GM21529 (cell line): Measurements from ENCODE around the gene CKAP2L.
"Not testable (repeated sequence)": the region's sequence is repeated elsewhere in the genome, so short reads cannot be mapped to it uniquely, and the experiment has no call there.

Experiments
- ATAC-seq: cut with Tn5 transposase; IDR thresholded peaks from one replicate; pipeline ENCODE4 v1.9.1; 2021; ENCODE audit not compliant: unreplicated experiment

CKAP2L gene

GRCh38 chr2:112728029-112728362, 36.4 kb downstream of the CKAP2L start:
- no peak for ATAC-seq

GRCh38 chr2:112727276-112728028, 37.0 kb downstream of the CKAP2L start:
- no peak for ATAC-seq

- peak; percentile 83 for ATAC-seq
These were observed 37.8 kb downstream of the CKAP2L start for GRCh38 chr2:112726487-112727190.

GRCh38 chr2:112725545-112726457, 38.6 kb downstream of the CKAP2L start:
- ATAC-seq: peak; percentile 46

GRCh38 chr2:112724591-112725525, 39.6 kb downstream of the CKAP2L start:
- ATAC-seq: no peak

GRCh38 chr2:112723995-112724394, 40.4 kb downstream of the CKAP2L start:
- no peak for ATAC-seq

GRCh38 chr2:112723547-112723940, 40.9 kb downstream of the CKAP2L start:
- ATAC-seq: no peak

GRCh38 chr2:112722816-112723546, 41.4 kb downstream of the CKAP2L start:
- no peak for ATAC-seq

- no peak for ATAC-seq
These were observed 42.4 kb downstream of the CKAP2L start for GRCh38 chr2:112721819-112722522.

- ATAC-seq: no peak
These were observed 43.6 kb downstream of the CKAP2L start, which contains the start of gene NT5DC4 for GRCh38 chr2:112720785-112721184. Gene NT5DC4 (plus strand): TSS chr2:112721020. CDS start chr2:112721080, 60 bp downstream.

GRCh38 chr2:112718863-112719370, 45.5 kb downstream of the CKAP2L start:
- ATAC-seq: no peak

- not testable (repeated sequence) for ATAC-seq
These were observed 47.5 kb downstream of the CKAP2L start for GRCh38 chr2:112716826-112717352.

- not testable (repeated sequence) for ATAC-seq
These were observed 48.3 kb downstream of the CKAP2L start for GRCh38 chr2:112716094-112716493.

GRCh38 chr2:112714836-112715631, 49.4 kb downstream of the CKAP2L start:
- no peak for ATAC-seq

GRCh38 chr2:112714331-112714730, 50.1 kb downstream of the CKAP2L start:
- ATAC-seq: no peak

GRCh38 chr2:112713926-112714325, 50.5 kb downstream of the CKAP2L start:
- no peak for ATAC-seq

GRCh38 chr2:112713585-112713925, 50.9 kb downstream of the CKAP2L start:
- no peak for ATAC-seq
